GM12892 (cell line): ENCODE data around the gene SPSB2.

Experiments used
- POLR2A ChIP-seq: IDR thresholded peaks from 2 replicates; pipeline ENCODE4 v1.6.1; 2011; ENCODE audit warnings: low read depth, low read length, control low read depth
- POLR2AphosphoS5 ChIP-seq: IDR thresholded peaks from 2 replicates; pipeline ENCODE4 v1.6.1; 2011; ENCODE audit warnings: low read depth, low read length, control low read depth

DNA sequence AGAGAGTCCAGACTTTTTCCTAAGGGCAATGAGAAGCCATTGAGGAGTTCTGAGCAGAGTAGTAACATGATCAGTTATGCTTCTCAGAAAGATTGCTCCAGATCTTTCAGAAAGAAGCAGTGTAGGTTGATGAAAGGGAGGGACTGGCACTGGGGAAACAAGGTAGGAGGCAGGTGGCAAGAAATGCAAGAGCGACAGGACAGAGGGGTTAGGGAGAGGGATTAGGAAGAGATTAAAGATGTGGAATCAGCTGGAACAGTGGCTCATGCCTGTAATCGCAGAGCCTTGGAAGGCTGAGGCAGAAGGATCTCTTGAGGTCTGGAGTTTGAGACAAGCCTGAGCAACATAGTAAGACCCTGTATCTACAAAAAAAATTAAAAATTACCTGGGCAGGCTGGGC, 25.4 kb downstream of the SPSB2 start:
- TF ChIP-seq POLR2AphosphoS5 = no peak
- no peak for TF ChIP-seq POLR2A
